Memory B cell (primary cell): Measurements from ENCODE around the gene CCR3.

Experiments
- ATAC-seq: fragments of 150-1000 bp; cut with Tn5 transposase; 2 replicates; pipeline ENCODE4 v1.10.0; 2021; ENCODE audit warnings: low read depth, mild to moderate bottlenecking, moderate library complexity
- DNase-seq, 2 donors: peaks; one replicate each; pipeline ENCODE4 v3.0.0; 2022; ENCODE audit warnings: low spot score in 2 of 2
- H3K27ac Mint-ChIP-seq: one replicate; pipeline ENCODE4 v1.8.0; 2022; ENCODE audit warnings: mild to moderate bottlenecking, moderate library complexity, mixed read lengths
- H3K27me3 Mint-ChIP-seq: one replicate; pipeline ENCODE4 v1.8.0; 2022; ENCODE audit warnings: mixed read lengths
- H3K36me3 Mint-ChIP-seq: one replicate; pipeline ENCODE4 v1.8.0; 2022; ENCODE audit warnings: mild to moderate bottlenecking, mixed read lengths
- H3K4me1 Mint-ChIP-seq: one replicate; pipeline ENCODE4 v1.8.0; 2022; ENCODE audit warnings: mixed read lengths
- H3K4me3 Mint-ChIP-seq: one replicate; pipeline ENCODE4 v1.8.0; 2022; ENCODE audit warnings: mild to moderate bottlenecking, moderate library complexity, mixed read lengths
- H3K9me3 Mint-ChIP-seq: one replicate; pipeline ENCODE4 v1.8.0; 2022; ENCODE audit warnings: mixed read lengths

The CCR3 gene

DNA sequence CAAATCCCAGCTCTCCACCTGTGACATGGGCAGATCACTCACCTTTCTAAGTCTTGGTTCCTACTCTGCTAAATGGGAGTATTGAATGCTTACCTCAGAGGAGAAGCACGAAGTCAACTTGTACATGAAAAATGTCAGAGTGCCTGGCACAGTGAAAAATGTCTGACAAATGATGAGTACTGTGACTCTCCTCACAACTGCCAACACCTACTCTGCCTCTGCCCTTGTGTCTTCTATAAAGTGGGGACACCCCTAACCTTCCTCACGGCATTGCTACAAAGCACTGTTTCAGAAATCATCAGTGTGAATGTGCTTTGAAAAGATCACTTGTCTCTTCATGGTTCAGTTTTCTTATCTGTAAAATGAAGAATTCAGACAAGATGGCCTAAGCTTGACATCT is 33.2 kb upstream of the CCR3 start:
- no peak overlapping the region for H3K27ac Mint-ChIP-seq

DNA sequence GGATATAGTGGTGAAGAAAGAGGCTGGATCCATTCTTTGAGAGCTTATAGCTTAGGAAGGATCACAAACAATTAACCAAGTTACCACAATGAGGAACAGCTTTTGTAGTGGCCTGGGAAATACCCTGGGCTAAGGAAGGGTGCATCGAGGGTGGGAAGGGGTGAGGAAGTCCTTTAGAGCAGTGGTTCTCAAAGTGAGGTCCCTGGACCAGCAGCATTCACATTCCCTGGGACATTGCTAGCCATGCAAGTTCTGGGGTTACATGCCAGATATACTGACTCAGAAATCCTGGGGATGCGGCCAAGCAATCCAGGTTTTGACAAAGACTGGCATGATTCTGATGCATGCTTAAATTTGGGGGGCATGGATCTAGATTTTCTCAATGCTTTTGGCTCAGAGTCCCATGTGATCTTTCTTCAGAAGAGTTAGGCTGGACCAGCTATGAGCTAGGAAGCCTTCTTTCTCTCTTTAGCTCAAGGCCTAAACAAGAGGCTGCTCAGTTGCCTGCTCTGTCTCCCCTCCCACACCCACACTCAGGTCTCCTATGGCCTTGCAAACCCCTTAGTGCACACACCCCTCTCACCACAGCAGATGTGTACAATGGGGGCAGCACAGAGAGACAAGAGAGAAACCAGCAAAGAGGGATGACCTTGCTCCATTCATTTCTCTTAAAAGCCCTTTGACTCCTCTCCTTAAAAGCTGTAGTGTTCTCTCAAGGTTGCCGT is 32.4 kb upstream of the CCR3 start:
- no peak overlapping the region for H3K27ac Mint-ChIP-seq
- DNase-seq, result no peak
- H3K9me3 Mint-ChIP-seq, result no peaks in the 10 kb centered on the region
- H3K4me3 Mint-ChIP-seq, result no peak overlapping the region
- H3K36me3 Mint-ChIP-seq, result no peaks in the 10 kb centered on the region
- H3K27me3 Mint-ChIP-seq, result no peaks in the 10 kb centered on the region
- ATAC-seq, result no peak
- peaks cover 30% of the 10 kb centered on the region for H3K4me1 Mint-ChIP-seq

More for the DNA sequence above, 33.2 kb upstream of the CCR3 start:
- Mint-ChIP-seq H3K4me1 (peaks cover 31% of the 10 kb centered on the region), H3K27me3 (no peaks in the 10 kb centered on the region), H3K9me3 (no peaks in the 10 kb centered on the region), H3K4me3 (no peak overlapping the region), H3K36me3 (no peaks in the 10 kb centered on the region)
- ATAC-seq, result no peak
- DNase-seq, result no peak

- Mint-ChIP-seq H3K27ac (no peak overlapping the region), H3K4me3 (no peak overlapping the region), H3K4me1 (peaks cover 18% of the 10 kb centered on the region), H3K27me3 (no peaks in the 10 kb centered on the region), H3K9me3 (no peaks in the 10 kb centered on the region), H3K36me3 (no peaks in the 10 kb centered on the region)
- no peak for DNase-seq
- ATAC-seq, result no peak
Observed at GRCh38 chr3:46212101-46212500, 30.2 kb upstream of the CCR3 start.

DNA sequence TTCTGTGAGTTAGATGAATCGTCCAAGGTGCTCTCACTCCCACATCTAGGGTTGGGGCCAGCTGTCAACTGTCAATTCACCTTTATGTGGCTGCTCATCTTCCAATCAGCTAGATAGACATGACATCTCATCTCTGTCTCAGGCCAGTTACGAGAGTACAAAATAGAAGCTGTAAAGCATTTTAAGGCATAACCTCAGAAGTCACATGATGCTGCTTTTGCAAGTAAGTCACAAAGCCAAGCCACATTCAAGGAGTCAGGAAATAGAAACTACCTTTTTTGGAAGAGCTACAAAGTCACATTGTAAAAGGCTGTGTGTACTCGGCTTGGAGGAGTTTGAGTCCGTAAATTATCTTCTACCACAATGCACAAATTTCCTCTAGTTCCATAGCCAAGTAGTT is 29.1 kb upstream of the CCR3 start:
- H3K4me1 Mint-ChIP-seq, result peaks cover 14% of the 10 kb centered on the region
- H3K9me3 Mint-ChIP-seq, result no peaks in the 10 kb centered on the region
- H3K27me3 Mint-ChIP-seq, result no peaks in the 10 kb centered on the region
- DNase-seq, result no peak
- no peak overlapping the region for H3K4me3 Mint-ChIP-seq
- H3K36me3 Mint-ChIP-seq, result no peaks in the 10 kb centered on the region
- ATAC-seq, result no peak
- no peak overlapping the region for H3K27ac Mint-ChIP-seq

DNA sequence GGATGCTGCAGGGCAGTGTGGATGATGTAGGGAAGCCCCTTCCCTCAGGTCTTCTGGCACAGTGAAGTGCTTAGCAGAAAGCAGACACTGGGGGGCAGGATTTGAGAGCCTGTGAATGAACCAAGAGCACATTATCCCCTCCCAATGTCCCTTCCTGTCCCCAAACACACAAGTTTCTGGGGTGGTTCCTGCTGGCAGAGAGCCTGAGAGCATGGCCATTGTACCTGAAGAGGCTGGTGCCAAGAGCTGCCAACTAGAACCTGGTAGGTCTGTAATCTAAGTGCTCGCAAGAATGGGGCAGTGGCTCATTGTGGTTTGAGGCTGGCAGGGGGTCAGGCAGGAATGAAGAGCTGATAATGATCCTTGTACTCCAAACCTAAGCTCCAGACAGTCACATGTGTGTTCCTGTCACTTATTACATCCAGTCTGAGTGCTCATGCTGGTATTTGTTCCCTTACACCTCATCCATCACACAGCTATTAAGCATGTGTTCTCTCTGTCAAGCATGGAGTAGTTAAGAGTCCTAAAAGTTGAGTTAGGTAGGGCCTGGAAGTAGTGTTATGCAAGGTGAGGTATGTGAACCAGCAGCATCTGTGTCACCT is 27.4 kb upstream of the CCR3 start:
- DNase-seq (no peak), ATAC-seq (peak; percentile 31)
- no peaks in the 10 kb centered on the region for H3K9me3 Mint-ChIP-seq
- H3K4me1 Mint-ChIP-seq, result peaks cover 3% of the 10 kb centered on the region
- H3K27ac Mint-ChIP-seq, result no peak overlapping the region
- no peaks in the 10 kb centered on the region for H3K27me3 Mint-ChIP-seq
- no peak overlapping the region for H3K4me3 Mint-ChIP-seq
- H3K36me3 Mint-ChIP-seq, result no peaks in the 10 kb centered on the region

- DNase-seq (no peak), ATAC-seq (no peak)
- Mint-ChIP-seq H3K4me3 (no peak overlapping the region), H3K27ac (no peak overlapping the region), H3K36me3 (no peaks in the 10 kb centered on the region), H3K27me3 (no peaks in the 10 kb centered on the region), H3K4me1 (peaks cover 3% of the 10 kb centered on the region), H3K9me3 (no peaks in the 10 kb centered on the region)
Observed at GRCh38 chr3:46215810-46216414, 26.3 kb upstream of the CCR3 start.

DNA sequence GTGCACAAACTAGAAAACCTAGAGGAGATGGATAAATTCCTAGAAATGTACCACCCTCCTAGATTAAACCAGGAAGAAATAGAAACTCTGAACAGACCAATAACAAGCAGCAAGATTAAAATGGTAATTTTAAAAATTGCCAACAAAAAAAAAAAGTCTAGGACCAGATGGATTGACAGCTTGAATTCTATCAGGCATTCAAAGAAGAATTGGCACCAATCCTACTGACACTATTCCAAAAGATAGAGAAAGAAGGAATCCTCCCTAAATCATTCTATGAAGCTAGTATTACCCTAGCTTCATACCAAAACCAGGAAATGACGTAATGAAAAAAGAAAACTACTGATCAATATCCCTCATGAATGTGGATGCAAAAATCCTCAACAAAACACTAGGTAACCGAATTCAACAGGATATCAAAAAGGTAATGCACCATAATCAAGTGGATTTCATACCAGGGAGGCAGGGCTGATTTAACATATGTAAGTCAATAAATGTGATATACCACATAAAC is 24.0 kb upstream of the CCR3 start:
- Mint-ChIP-seq H3K27ac (no peak overlapping the region), H3K27me3 (no peaks in the 10 kb centered on the region), H3K36me3 (no peaks in the 10 kb centered on the region), H3K4me1 (peaks cover 25% of the 10 kb centered on the region), H3K9me3 (no peaks in the 10 kb centered on the region), H3K4me3 (no peak overlapping the region)
- ATAC-seq (no peak), DNase-seq (no peak)

DNA sequence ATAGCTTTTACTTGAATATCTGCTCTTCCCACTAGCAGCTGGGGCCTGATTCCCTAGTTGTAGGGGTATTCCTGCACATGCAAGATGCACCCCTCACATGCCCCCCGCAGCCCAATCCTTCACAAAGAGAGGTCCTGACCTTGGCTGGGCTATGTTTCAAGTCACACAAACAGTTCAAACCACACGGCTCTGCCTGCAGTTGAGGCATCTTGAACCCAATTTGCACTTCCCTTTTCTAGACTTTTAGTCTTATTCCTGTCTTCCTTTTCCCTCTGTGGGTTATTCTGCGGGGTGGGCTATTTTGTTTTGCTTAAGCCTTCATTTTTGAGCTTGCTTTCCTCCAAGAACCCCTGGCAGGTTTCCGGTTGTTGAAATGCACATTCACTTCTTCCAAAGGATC is 20.9 kb upstream of the CCR3 start:
- Mint-ChIP-seq H3K27me3 (no peaks in the 10 kb centered on the region), H3K4me1 (peaks cover 36% of the 10 kb centered on the region), H3K9me3 (peaks cover 2% of the 10 kb centered on the region), H3K27ac (no peak overlapping the region), H3K4me3 (no peak overlapping the region), H3K36me3 (no peaks in the 10 kb centered on the region)
- DNase-seq (no peak), ATAC-seq (no peak)

DNA sequence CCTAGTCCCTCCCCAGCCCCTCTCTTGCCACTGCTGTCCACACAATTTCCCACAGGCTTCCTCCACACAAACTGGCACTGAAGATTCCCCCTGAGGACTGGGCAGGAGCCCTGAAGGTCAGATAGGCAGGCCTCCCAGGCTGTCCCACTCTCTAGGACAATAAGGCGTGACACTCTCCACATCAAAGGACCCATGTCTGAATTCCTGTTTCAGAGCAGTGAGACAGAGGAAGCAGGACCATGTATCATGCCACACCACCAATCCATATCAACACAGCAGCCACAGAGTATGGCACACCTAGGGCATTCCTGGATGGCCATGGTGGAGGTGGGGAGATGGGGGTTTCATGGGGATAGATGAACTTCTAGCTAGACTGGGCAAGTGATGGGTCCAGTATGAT is 20.3 kb upstream of the CCR3 start:
- peaks cover 2% of the 10 kb centered on the region for H3K36me3 Mint-ChIP-seq
- no peaks in the 10 kb centered on the region for H3K27me3 Mint-ChIP-seq
- H3K4me1 Mint-ChIP-seq, result peaks cover 36% of the 10 kb centered on the region
- ATAC-seq, result no peak
- peak overlapping the region; percentile 54 for H3K4me3 Mint-ChIP-seq
- no peak for DNase-seq
- H3K27ac Mint-ChIP-seq, result peak overlapping the region; percentile 79
- peaks cover 5% of the 10 kb centered on the region for H3K9me3 Mint-ChIP-seq

- H3K9me3 Mint-ChIP-seq, result peaks cover 5% of the 10 kb centered on the region
- H3K27ac Mint-ChIP-seq, result peak overlapping the region; percentile 79
- H3K36me3 Mint-ChIP-seq, result peaks cover 3% of the 10 kb centered on the region
- peaks cover 36% of the 10 kb centered on the region for H3K4me1 Mint-ChIP-seq
- peak overlapping the region; percentile 18 for H3K4me3 Mint-ChIP-seq
- DNase-seq (peak in 1 of 2 donors; percentile 32), ATAC-seq (peak; percentile 92)
- H3K27me3 Mint-ChIP-seq, result no peaks in the 10 kb centered on the region
Observed at GRCh38 chr3:46222435-46223161, 19.7 kb upstream of the CCR3 start.

DNA sequence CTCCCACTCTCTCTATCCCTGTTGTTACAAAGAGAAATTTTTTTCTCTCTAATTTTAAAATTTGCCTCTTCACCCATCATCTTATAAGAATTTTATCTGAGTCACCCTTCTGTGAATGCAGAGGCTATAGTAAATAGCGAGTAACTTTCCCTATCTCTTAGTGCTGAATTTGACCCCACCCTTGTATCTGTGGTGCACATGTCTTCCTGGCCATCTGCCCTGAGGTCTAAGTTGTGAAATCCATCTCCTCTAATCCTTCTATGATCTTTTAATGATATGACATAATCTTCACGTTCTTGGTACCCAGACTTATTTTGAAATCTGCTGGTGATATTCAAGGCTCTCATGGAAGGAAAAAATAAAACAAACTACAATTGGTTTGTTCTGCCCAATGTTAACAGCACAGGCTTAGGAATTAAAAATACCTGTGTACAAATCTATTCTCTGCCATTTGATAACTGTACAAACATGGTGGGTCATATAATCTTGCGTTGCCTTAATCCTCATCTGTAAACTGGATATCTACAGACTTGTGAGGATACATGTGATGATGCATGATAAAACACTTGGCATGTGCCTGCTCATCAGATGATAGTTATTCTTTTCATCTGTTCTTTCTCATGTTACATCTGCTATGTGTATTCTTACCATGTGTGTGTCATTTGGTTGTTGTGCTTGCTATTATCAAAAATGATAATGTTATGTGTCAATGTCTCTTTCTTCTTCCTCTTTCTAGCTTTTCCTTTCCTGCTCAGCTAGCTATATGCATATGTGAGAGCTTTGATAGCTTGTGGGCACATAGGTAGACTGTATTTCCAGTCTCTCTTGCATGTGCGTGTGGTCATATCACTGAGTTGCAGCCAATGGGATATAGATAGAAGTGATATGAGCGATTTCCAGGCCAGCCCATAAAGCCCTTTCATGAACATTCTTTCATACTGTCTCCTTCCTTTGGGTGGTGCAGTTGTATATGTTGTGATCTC is 13.7 kb upstream of the CCR3 start:
- H3K27me3 Mint-ChIP-seq, result no peaks in the 10 kb centered on the region
- DNase-seq (no peak), ATAC-seq (no peak)
- peak overlapping the region; percentile 18 for H3K27ac Mint-ChIP-seq
- peaks cover 3% of the 10 kb centered on the region for H3K36me3 Mint-ChIP-seq
- H3K9me3 Mint-ChIP-seq, result peaks cover 5% of the 10 kb centered on the region
- H3K4me3 Mint-ChIP-seq, result no peak overlapping the region
- H3K4me1 Mint-ChIP-seq, result peaks cover 20% of the 10 kb centered on the region

DNA sequence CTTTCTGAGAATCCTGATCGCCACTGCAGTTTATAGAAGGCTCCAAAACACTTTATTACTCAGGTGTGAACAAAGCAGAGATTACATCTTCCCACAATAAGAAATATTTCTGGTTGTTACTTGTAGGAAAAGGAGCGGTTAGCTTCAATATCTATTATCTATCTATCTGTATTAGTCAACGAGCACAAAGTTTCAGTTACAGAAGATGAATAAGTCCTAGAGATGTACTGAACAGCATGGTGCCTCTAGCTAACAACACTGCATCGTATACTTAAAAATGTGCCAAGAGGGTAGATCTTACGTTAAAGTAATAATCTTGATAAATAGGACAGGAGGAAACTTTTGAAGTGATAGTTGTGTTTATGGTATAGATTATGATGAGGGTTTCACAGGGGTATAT is 10.9 kb upstream of the CCR3 start:
- Mint-ChIP-seq H3K4me3 (no peak overlapping the region), H3K27ac (no peak overlapping the region), H3K9me3 (peaks cover 3% of the 10 kb centered on the region), H3K36me3 (peaks cover 3% of the 10 kb centered on the region), H3K27me3 (no peaks in the 10 kb centered on the region), H3K4me1 (peaks cover 12% of the 10 kb centered on the region)
- no peak for ATAC-seq
- DNase-seq, result no peak

DNA sequence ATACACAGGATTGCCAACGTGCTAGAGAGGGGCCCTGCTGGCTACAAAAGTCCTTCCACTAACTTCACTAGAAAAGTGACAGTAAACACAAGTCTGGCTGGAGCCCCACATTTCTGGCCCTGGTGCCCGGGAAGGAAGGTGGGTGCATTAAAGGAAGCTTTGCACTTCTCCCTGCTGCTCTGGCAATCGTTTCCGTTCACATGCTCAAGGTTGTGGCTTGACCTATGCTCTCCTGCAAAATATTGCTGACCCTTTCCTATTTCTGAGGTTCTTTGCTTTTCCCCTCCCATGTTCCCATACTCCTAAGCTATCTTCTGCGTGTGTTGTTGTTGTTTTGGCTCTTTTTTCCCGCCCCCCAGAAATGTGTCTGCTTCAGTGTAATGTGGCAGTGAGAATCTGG is 9.1 kb upstream of the CCR3 start:
- Mint-ChIP-seq H3K4me1 (peaks cover 12% of the 10 kb centered on the region), H3K9me3 (no peaks in the 10 kb centered on the region), H3K4me3 (no peak overlapping the region), H3K27ac (no peak overlapping the region), H3K36me3 (no peaks in the 10 kb centered on the region), H3K27me3 (no peaks in the 10 kb centered on the region)
- DNase-seq, result no peak
- no peak for ATAC-seq
